IPS-20b (cell line): ENCODE results near the gene GASK1A.

ENCODE experiments used
- H3K27ac ChIP-seq: one replicate; pipeline ENCODE4 v1.5.1; 2013; ENCODE audit warnings: low read length
- H3K27me3 ChIP-seq: 2 replicates; pipeline ENCODE4 v1.6.1; 2013; ENCODE audit warnings: mild to moderate bottlenecking, low read length, inconsistent platforms; ENCODE audit not compliant: insufficient read depth
- H3K36me3 ChIP-seq: 2 replicates; pipeline ENCODE4 v1.6.1; 2013; ENCODE audit warnings: low read depth, mild to moderate bottlenecking, inconsistent platforms, low read length, moderate library complexity; ENCODE audit not compliant: insufficient read depth
- H3K4me1 ChIP-seq: 2 replicates; pipeline ENCODE4 v1.6.1; 2013; ENCODE audit warnings: mild to moderate bottlenecking, control low read depth, inconsistent platforms, low read length, moderate library complexity; ENCODE audit not compliant: insufficient read depth
- H3K4me3 ChIP-seq: 2 replicates; pipeline ENCODE4 v1.5.1; 2013; ENCODE audit warnings: mild to moderate bottlenecking, low read length, inconsistent platforms
- H3K9ac ChIP-seq: 2 replicates; pipeline ENCODE4 v1.6.1; 2013; ENCODE audit warnings: low read depth, mild to moderate bottlenecking, inconsistent platforms, low read length, moderate library complexity
- H3K9me3 ChIP-seq: 2 replicates; pipeline ENCODE4 v1.6.1; 2013; ENCODE audit warnings: mild to moderate bottlenecking, low read depth, low read length, inconsistent platforms; ENCODE audit not compliant: insufficient read depth

The GASK1A gene

GRCh38 chr3:42983927-42984326 is 4.8 kb downstream of the GASK1A start:
- Histone ChIP-seq H3K4me1 (peaks cover 34% of the 10 kb centered on the region; the same call in 1 of the 2 replicates), H3K9ac (no peak overlapping the region), H3K27me3 (peaks cover 30% of the 10 kb centered on the region), H3K36me3 (no peaks in the 10 kb centered on the region), H3K4me3 (peak overlapping the region; percentile 28; the same call in 1 of the 2 replicates), H3K27ac (no peak overlapping the region), H3K9me3 (no peaks in the 10 kb centered on the region)

- H3K4me3 ChIP-seq = peak overlapping the region; percentile 28; the same call in 1 of the 2 replicates
- H3K27ac ChIP-seq = no peak overlapping the region
- H3K27me3 ChIP-seq = peaks cover 22% of the 10 kb centered on the region
- H3K4me1 ChIP-seq = peaks cover 34% of the 10 kb centered on the region; the same call in 1 of the 2 replicates
- no peaks in the 10 kb centered on the region for H3K36me3 ChIP-seq
- H3K9ac ChIP-seq = no peak overlapping the region
- H3K9me3 ChIP-seq = no peaks in the 10 kb centered on the region
Measured at GRCh38 chr3:42984701-42985100, 5.6 kb downstream of the GASK1A start.

DNA sequence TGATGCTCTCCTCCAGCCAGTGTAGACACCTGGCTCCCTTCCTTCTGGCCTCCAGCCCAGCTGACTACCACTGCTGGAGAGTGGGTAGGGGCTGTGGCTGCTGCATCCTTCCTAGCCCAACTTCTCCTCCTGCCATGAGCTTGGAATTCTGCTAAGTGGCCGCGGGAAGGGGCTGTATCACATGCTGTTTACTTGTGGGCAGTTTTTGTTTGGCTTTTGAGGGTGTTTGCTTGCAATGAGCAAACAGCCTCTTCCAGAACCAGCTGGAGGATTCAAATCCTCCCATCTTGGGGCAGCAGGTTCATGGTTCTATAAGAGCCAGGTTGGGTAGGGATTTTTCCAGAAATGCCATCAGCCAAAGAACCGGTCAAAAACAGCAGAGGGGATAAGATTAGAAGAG is 9.0 kb downstream of the GASK1A start:
- Histone ChIP-seq H3K27ac (no peak overlapping the region), H3K4me1 (peaks cover 24% of the 10 kb centered on the region; the same call in 1 of the 2 replicates), H3K36me3 (no peaks in the 10 kb centered on the region), H3K9ac (no peak overlapping the region), H3K9me3 (no peaks in the 10 kb centered on the region), H3K4me3 (no peak overlapping the region), H3K27me3 (no peaks in the 10 kb centered on the region)

GRCh38 chr3:42988566-42988965 is 9.5 kb downstream of the GASK1A start:
- Histone ChIP-seq H3K4me3 (no peak overlapping the region), H3K36me3 (no peaks in the 10 kb centered on the region), H3K9ac (no peak overlapping the region), H3K9me3 (no peaks in the 10 kb centered on the region), H3K4me1 (peaks cover 24% of the 10 kb centered on the region; the same call in 1 of the 2 replicates), H3K27me3 (no peaks in the 10 kb centered on the region), H3K27ac (no peak overlapping the region)

GRCh38 chr3:42991341-42992315 is 12.5 kb downstream of the GASK1A start:
- H3K4me3 ChIP-seq = no peak overlapping the region
- no peak overlapping the region for H3K27ac ChIP-seq
- H3K27me3 ChIP-seq = no peaks in the 10 kb centered on the region
- no peaks in the 10 kb centered on the region for H3K36me3 ChIP-seq
- no peak overlapping the region for H3K9ac ChIP-seq
- H3K9me3 ChIP-seq = no peaks in the 10 kb centered on the region
- peaks cover 8% of the 10 kb centered on the region; the same call in 1 of the 2 replicates for H3K4me1 ChIP-seq

GRCh38 chr3:42994595-42994994 is 15.5 kb downstream of the GASK1A start:
- no peak overlapping the region for H3K9ac ChIP-seq
- H3K4me3 ChIP-seq = no peak overlapping the region
- no peaks in the 10 kb centered on the region for H3K9me3 ChIP-seq
- H3K27me3 ChIP-seq = no peaks in the 10 kb centered on the region
- peaks cover 8% of the 10 kb centered on the region; the same call in 1 of the 2 replicates for H3K4me1 ChIP-seq
- H3K36me3 ChIP-seq = no peaks in the 10 kb centered on the region
- H3K27ac ChIP-seq = no peak overlapping the region

GRCh38 chr3:42996021-42996420 is 16.9 kb downstream of the GASK1A start:
- H3K4me3 ChIP-seq = no peak overlapping the region
- H3K36me3 ChIP-seq = no peaks in the 10 kb centered on the region
- H3K9ac ChIP-seq = no peak overlapping the region
- H3K27me3 ChIP-seq = no peaks in the 10 kb centered on the region
- no peaks in the 10 kb centered on the region for H3K9me3 ChIP-seq
- no peak overlapping the region for H3K27ac ChIP-seq
- peaks cover 8% of the 10 kb centered on the region; the same call in 1 of the 2 replicates for H3K4me1 ChIP-seq

- Histone ChIP-seq H3K36me3 (no peaks in the 10 kb centered on the region), H3K4me3 (no peak overlapping the region), H3K4me1 (peaks cover 3% of the 10 kb centered on the region; the same call in 1 of the 2 replicates), H3K27ac (no peak overlapping the region), H3K9ac (no peak overlapping the region), H3K27me3 (no peaks in the 10 kb centered on the region), H3K9me3 (no peaks in the 10 kb centered on the region)
Measured at GRCh38 chr3:42996633-42997075, 17.5 kb downstream of the GASK1A start.

- H3K27ac ChIP-seq = no peak overlapping the region
- H3K27me3 ChIP-seq = no peaks in the 10 kb centered on the region
- H3K4me1 ChIP-seq = no peaks in the 10 kb centered on the region
- H3K9me3 ChIP-seq = no peaks in the 10 kb centered on the region
- no peaks in the 10 kb centered on the region for H3K36me3 ChIP-seq
- no peak overlapping the region for H3K9ac ChIP-seq
- no peak overlapping the region for H3K4me3 ChIP-seq
Measured at GRCh38 chr3:42999212-42999611, 20.1 kb downstream of the GASK1A start.

DNA sequence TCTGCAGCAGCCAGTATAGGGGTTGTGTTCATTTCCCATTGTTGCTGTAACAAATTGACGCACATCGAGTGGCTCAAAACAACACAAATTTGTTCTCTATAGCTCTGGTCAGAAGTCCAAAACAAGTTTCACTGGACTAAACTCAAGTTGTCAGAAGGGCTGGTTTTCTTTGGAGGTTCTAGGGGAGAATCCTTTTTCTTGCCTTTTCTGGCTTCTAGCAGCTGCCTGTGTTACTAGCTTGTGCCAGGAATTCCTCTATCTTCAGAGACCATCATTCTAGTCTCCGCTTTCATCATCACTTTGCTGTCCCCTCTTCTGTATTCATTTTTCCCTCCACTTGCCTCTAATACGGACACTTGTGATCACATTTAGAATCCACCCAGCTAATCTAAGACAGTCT is 20.5 kb downstream of the GASK1A start:
- H3K36me3 ChIP-seq = no peaks in the 10 kb centered on the region

GRCh38 chr3:43000387-43000786 is 21.3 kb downstream of the GASK1A start:
- Histone ChIP-seq H3K4me3 (no peak overlapping the region), H3K27ac (no peak overlapping the region), H3K9me3 (no peaks in the 10 kb centered on the region), H3K9ac (no peak overlapping the region), H3K27me3 (no peaks in the 10 kb centered on the region), H3K4me1 (no peaks in the 10 kb centered on the region), H3K36me3 (no peaks in the 10 kb centered on the region)

More for the DNA sequence above, 20.5 kb downstream of the GASK1A start:
- Histone ChIP-seq H3K9me3 (no peaks in the 10 kb centered on the region), H3K9ac (no peak overlapping the region), H3K4me1 (no peaks in the 10 kb centered on the region), H3K27ac (no peak overlapping the region), H3K4me3 (no peak overlapping the region), H3K27me3 (no peaks in the 10 kb centered on the region)

GRCh38 chr3:43001094-43001553 is 22.0 kb downstream of the GASK1A start:
- Histone ChIP-seq H3K4me1 (no peaks in the 10 kb centered on the region), H3K27ac (no peak overlapping the region), H3K27me3 (no peaks in the 10 kb centered on the region), H3K36me3 (no peaks in the 10 kb centered on the region), H3K9ac (no peak overlapping the region), H3K4me3 (no peak overlapping the region), H3K9me3 (no peaks in the 10 kb centered on the region)
